Measurements from ENCODE around the gene TYW1.
"Not testable (repeated sequence)": the region's sequence is repeated elsewhere in the genome, so short reads cannot be mapped to it uniquely, and the experiment has no call there.

Gene TYW1

GRCh38 chr7:67033251-67033650 is 36.6 kb downstream of the TYW1 start:
- TF ChIP-seq, protein P1, sequence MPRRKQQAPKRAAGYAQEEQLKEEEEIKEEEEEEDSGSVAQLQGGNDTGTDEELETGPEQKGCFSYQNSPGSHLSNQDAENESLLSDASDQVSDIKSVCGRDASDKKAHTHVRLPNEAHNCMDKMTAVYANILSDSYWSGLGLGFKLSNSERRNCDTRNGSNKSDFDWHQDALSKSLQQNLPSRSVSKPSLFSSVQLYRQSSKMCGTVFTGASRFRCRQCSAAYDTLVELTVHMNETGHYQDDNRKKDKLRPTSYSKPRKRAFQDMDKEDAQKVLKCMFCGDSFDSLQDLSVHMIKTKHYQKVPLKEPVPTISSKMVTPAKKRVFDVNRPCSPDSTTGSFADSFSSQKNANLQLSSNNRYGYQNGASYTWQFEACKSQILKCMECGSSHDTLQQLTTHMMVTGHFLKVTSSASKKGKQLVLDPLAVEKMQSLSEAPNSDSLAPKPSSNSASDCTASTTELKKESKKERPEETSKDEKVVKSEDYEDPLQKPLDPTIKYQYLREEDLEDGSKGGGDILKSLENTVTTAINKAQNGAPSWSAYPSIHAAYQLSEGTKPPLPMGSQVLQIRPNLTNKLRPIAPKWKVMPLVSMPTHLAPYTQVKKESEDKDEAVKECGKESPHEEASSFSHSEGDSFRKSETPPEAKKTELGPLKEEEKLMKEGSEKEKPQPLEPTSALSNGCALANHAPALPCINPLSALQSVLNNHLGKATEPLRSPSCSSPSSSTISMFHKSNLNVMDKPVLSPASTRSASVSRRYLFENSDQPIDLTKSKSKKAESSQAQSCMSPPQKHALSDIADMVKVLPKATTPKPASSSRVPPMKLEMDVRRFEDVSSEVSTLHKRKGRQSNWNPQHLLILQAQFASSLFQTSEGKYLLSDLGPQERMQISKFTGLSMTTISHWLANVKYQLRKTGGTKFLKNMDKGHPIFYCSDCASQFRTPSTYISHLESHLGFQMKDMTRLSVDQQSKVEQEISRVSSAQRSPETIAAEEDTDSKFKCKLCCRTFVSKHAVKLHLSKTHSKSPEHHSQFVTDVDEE (CRISPR knock-in tag; IDR thresholded peaks at IDR 0.05), result no peak
- TF ChIP-seq GLIS3 (CRISPR knock-in tag; IDR thresholded peaks at IDR 0.05) (no peak), ZFP3 (CRISPR knock-in tag; IDR thresholded peaks at IDR 0.05) (no peak), ISL1 (CRISPR knock-in tag; IDR thresholded peaks at IDR 0.05) (no peak), CSDC2 (CRISPR knock-in tag; IDR thresholded peaks at IDR 0.05) (no peak), ESRRG (CRISPR knock-in tag; IDR thresholded peaks at IDR 0.05) (no peak), ARNTL (CRISPR knock-in tag; IDR thresholded peaks at IDR 0.05; ENCODE audit: borderline replicate concordance, low read depth) (no peak), BACH2 (CRISPR knock-in tag; IDR thresholded peaks at IDR 0.05; ENCODE audit: borderline replicate concordance) (no peak), SNAI2 (CRISPR knock-in tag; IDR thresholded peaks at IDR 0.05) (no peak), PPARA (CRISPR knock-in tag; IDR thresholded peaks at IDR 0.05; ENCODE audit: borderline replicate concordance) (no peak), ZNF565 (CRISPR knock-in tag; conservative IDR thresholded peaks at IDR 0.05; ENCODE audit: low read depth) (no peak)
- TF ChIP-seq, protein P2, sequence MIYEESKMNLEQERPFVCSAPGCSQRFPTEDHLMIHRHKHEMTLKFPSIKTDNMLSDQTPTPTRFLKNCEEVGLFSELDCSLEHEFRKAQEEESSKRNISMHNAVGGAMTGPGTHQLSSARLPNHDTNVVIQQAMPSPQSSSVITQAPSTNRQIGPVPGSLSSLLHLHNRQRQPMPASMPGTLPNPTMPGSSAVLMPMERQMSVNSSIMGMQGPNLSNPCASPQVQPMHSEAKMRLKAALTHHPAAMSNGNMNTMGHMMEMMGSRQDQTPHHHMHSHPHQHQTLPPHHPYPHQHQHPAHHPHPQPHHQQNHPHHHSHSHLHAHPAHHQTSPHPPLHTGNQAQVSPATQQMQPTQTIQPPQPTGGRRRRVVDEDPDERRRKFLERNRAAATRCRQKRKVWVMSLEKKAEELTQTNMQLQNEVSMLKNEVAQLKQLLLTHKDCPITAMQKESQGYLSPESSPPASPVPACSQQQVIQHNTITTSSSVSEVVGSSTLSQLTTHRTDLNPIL (CRISPR knock-in tag; IDR thresholded peaks at IDR 0.05; ENCODE audit: low read depth), result no peak
- TF ChIP-seq, protein P3, sequence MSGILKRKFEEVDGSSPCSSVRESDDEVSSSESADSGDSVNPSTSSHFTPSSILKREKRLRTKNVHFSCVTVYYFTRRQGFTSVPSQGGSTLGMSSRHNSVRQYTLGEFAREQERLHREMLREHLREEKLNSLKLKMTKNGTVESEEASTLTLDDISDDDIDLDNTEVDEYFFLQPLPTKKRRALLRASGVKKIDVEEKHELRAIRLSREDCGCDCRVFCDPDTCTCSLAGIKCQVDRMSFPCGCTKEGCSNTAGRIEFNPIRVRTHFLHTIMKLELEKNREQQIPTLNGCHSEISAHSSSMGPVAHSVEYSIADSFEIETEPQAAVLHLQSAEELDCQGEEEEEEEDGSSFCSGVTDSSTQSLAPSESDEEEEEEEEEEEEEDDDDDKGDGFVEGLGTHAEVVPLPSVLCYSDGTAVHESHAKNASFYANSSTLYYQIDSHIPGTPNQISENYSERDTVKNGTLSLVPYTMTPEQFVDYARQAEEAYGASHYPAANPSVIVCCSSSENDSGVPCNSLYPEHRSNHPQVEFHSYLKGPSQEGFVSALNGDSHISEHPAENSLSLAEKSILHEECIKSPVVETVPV (CRISPR knock-in tag; IDR thresholded peaks at IDR 0.05), result no peak
- TF ChIP-seq, protein P4, sequence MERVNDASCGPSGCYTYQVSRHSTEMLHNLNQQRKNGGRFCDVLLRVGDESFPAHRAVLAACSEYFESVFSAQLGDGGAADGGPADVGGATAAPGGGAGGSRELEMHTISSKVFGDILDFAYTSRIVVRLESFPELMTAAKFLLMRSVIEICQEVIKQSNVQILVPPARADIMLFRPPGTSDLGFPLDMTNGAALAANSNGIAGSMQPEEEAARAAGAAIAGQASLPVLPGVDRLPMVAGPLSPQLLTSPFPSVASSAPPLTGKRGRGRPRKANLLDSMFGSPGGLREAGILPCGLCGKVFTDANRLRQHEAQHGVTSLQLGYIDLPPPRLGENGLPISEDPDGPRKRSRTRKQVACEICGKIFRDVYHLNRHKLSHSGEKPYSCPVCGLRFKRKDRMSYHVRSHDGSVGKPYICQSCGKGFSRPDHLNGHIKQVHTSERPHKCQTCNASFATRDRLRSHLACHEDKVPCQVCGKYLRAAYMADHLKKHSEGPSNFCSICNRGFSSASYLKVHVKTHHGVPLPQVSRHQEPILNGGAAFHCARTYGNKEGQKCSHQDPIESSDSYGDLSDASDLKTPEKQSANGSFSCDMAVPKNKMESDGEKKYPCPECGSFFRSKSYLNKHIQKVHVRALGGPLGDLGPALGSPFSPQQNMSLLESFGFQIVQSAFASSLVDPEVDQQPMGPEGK (CRISPR knock-in tag; IDR thresholded peaks at IDR 0.05; ENCODE audit: borderline replicate concordance), result no peak
- TF ChIP-seq, protein P5, sequence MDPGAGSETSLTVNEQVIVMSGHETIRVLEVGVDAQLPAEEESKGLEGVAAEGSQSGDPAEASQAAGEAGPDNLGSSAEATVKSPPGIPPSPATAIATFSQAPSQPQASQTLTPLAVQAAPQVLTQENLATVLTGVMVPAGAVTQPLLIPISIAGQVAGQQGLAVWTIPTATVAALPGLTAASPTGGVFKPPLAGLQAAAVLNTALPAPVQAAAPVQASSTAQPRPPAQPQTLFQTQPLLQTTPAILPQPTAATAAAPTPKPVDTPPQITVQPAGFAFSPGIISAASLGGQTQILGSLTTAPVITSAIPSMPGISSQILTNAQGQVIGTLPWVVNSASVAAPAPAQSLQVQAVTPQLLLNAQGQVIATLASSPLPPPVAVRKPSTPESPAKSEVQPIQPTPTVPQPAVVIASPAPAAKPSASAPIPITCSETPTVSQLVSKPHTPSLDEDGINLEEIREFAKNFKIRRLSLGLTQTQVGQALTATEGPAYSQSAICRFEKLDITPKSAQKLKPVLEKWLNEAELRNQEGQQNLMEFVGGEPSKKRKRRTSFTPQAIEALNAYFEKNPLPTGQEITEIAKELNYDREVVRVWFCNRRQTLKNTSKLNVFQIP (CRISPR knock-in tag; IDR thresholded peaks at IDR 0.05; ENCODE audit: borderline replicate concordance, low read depth), result no peak
- ATAC-seq, result no peak

GRCh38 chr7:67036432-67037395 is 40.1 kb downstream of the TYW1 start:
- peak; percentile 43; the same call in 2 of the 3 replicates for ATAC-seq

- ATAC-seq, result peak; percentile 21; the same call in 1 of the 3 replicates
Measured at GRCh38 chr7:67040832-67041231, 44.2 kb downstream of the TYW1 start.

DNA sequence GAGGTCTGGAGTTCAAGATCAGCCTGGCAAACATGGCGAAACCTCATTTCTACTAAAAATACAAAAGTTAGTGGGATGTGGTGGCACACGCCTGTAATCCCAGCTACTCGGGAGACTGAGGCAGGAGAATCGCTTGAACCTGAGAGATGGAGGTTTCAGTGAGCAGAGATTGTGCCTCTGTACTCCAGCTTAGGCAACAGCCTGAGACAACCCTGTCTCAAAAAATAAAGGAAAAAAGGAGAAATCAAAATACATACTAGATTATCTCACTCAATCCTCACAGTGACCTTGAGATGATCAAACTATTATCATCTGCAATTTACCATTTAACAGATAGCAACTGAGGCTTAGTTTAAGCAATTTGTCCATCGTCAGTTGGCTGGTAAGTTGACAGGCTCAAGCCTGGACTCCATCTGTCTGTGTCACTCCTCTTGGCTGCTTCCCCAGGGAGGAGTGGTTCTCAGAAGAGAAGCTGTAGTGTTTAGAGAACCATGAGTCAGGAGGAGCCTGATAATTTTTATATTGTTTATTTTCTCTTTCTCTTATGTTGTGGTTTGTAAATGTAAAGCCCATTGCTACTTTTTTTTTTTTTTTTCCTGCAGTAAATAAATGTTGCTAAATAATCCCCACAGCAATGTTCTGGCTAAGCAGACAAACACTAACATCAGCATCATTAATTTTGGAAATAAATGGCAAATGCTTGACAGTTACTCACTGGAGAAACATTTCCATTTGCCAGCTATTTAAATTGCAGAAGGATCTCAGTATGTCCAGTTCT is 46.3 kb downstream of the TYW1 start:
- TF ChIP-seq ISL1 (CRISPR knock-in tag; IDR thresholded peaks at IDR 0.05), result peak; percentile 87
- peak; percentile 95 for ATAC-seq

GRCh38 chr7:67043559-67043930 is 46.9 kb downstream of the TYW1 start:
- ATAC-seq, result not testable (repeated sequence)

All from SK-N-SH treated with all-trans-retinoic acid at 6 μM for 48 hours (cell line).